Kidney (tissue), 14 donors: Measurements from ENCODE around the gene SLC39A11. TPM values are rescaled to one million over a fixed set of nuclear protein-coding genes. Genes with fewer than 3 reads are reported as not detected.

Experiments
- DNase-seq, 5 donors: peaks; one replicate each; pipeline ENCODE4 v3.0.0-alpha.2; 2013 to 2020
- FAIRE-seq: peaks from 2 replicates; lab custom pipeline; 2012; peaks lifted over from hg19 to GRCh38; lab: Jason Lieb, UNC
- H3K27ac ChIP-seq, 2 donors: one replicate each; pipeline ENCODE4 v1.7.0; 2013; ENCODE audit warnings: low read depth in 2 of 2, low read length in 2 of 2, inconsistent platforms in 1 of 2
- H3K27me3 ChIP-seq: one replicate; pipeline ENCODE4 v1.7.1; 2013; ENCODE audit warnings: low read length, inconsistent platforms; ENCODE audit not compliant: control insufficient read depth, insufficient read depth
- H3K36me3 ChIP-seq, 3 donors: one replicate each; pipeline versions ENCODE4 v1.7.0 to v1.7.1; 2013; ENCODE audit warnings: low read length in 3 of 3, control low read depth in 1 of 3, inconsistent platforms in 1 of 3; ENCODE audit not compliant: insufficient read depth in 3 of 3, control insufficient read depth in 2 of 3
- H3K4me1 ChIP-seq, 3 donors: one replicate each; pipeline versions ENCODE4 v1.7.0 to v1.7.1; 2013; ENCODE audit warnings: low read length in 3 of 3, inconsistent platforms in 1 of 3, low read depth in 1 of 3; ENCODE audit not compliant: control insufficient read depth in 2 of 3, insufficient read depth in 2 of 3
- H3K4me3 ChIP-seq, 3 donors: one replicate each; pipeline versions ENCODE4 v1.7.0 to v1.8.1; 2013; ENCODE audit warnings: low read length in 3 of 3, control low read depth in 1 of 3, inconsistent platforms in 1 of 3
- H3K9ac ChIP-seq, 3 donors: one replicate each; pipeline versions ENCODE4 v1.7.0 to v1.7.1; 2013; ENCODE audit warnings: low read length in 3 of 3, control low read depth in 1 of 3, inconsistent platforms in 1 of 3
- H3K9me3 ChIP-seq, 3 donors: one replicate each; pipeline versions ENCODE4 v1.7.0 to v1.7.1; 2013; ENCODE audit warnings: low read length in 3 of 3, control low read depth in 1 of 3, inconsistent platforms in 1 of 3; ENCODE audit not compliant: control insufficient read depth in 2 of 3, insufficient read depth in 1 of 3
- CTCF ChIP-seq: IDR thresholded peaks from 3 replicates; pipeline ENCODE4 v1.5.1; 2012; ENCODE audit warnings: mild to moderate bottlenecking, moderate library complexity, borderline replicate concordance; ENCODE audit not compliant: insufficient read depth; ENCODE audit errors: extremely low read depth
- intact Hi-C: fragments of 100-400 bp; cut with DNase I; formaldehyde crosslinking; loops from one replicate; pipeline ENCODE4 v1.11.1; 2022
- polyA plus RNA-seq: library from polyadenylated mRNA; stranded (reverse); fragments of 350-450 nt; fragmentation: Illumina TruSeq; extraction: RNeasy Lipid Tissue Mini Kit (QIAGEN cat#74804); gene quantifications from one replicate; pipeline ENCODE4 v1.2.3, GENCODE V29; 2014; ENCODE audit warnings: low read depth, low replicate concordance; ENCODE audit not compliant: insufficient read depth
- total RNA-seq: library from RNA; stranded (reverse); fragmentation: NEBNext Ultra II Directional; extraction: Animal tissue kit (Norgen Biotek cat#: 25700); gene quantifications from one replicate; pipeline ENCODE4 v1.2.1, GENCODE V29; 2021
- donor health status: control.
- donor health status: control.
- donor health status: control.
- donor health status: control.
- donor health status: control.
- donor health status: DM: yes; HTN: yes; CAD: no.
- donor health status: Normal renal cell carcinoma (clear cell type).

SLC39A11 gene
- total and polyA plus RNA-seq, 2 donors from 2014 or later = 19.7 to 37.2 TPM

GRCh38 chr17:72614871-72615626, 477.4 kb downstream of the SLC39A11 start:
- Histone ChIP-seq H3K4me1 (peaks cover 0 to 3% (median 2%) of the 10 kb centered on the region in 3 donors), H3K27ac (no peak overlapping the region)
- intact Hi-C loops = no loop called here

GRCh38 chr17:72614476-72614870, 478.0 kb downstream of the SLC39A11 start:
- FAIRE-seq (no peak), DNase-seq (no peak)
- TF ChIP-seq CTCF = no peak

More at GRCh38 chr17:72614871-72615626, 477.4 kb downstream of the SLC39A11 start:
- TF ChIP-seq CTCF = no peak
- peak overlapping the region in 1 of 3 donors; percentile 12 for H3K9ac ChIP-seq
- H3K27me3 ChIP-seq = no peaks in the 10 kb centered on the region
- no peaks in the 10 kb centered on the region for H3K36me3 ChIP-seq
- DNase-seq = peak; percentile 89 to 95 (median 90)
- FAIRE-seq = no peak
- no peak overlapping the region for H3K4me3 ChIP-seq
- no peaks in the 10 kb centered on the region for H3K9me3 ChIP-seq

GRCh38 chr17:72613806-72614292, 478.6 kb downstream of the SLC39A11 start:
- no peak for DNase-seq
- H3K27ac ChIP-seq = no peak overlapping the region
- no peak for TF ChIP-seq CTCF
- no peak overlapping the region for H3K4me3 ChIP-seq
- no peaks in the 10 kb centered on the region for H3K36me3 ChIP-seq
- no peak for FAIRE-seq
- peaks cover 0 to 3% (median 2%) of the 10 kb centered on the region in 3 donors for H3K4me1 ChIP-seq
- no peaks in the 10 kb centered on the region for H3K27me3 ChIP-seq
- intact Hi-C loops = no loop called here
- no peaks in the 10 kb centered on the region for H3K9me3 ChIP-seq
- no peak overlapping the region for H3K9ac ChIP-seq

More at GRCh38 chr17:72614476-72614870, 478.0 kb downstream of the SLC39A11 start:
- Histone ChIP-seq H3K9ac (peak overlapping the region in 1 of 3 donors; percentile 12), H3K27me3 (no peaks in the 10 kb centered on the region), H3K9me3 (no peaks in the 10 kb centered on the region), H3K4me1 (peaks cover 0 to 3% (median 2%) of the 10 kb centered on the region in 3 donors), H3K4me3 (no peak overlapping the region), H3K27ac (no peak overlapping the region), H3K36me3 (no peaks in the 10 kb centered on the region)
- intact Hi-C loops = no loop called here
